Neural progenitor cell (in vitro differentiated cells): ENCODE results near the gene KLHL40.

Experiments
- CTCF ChIP-seq: fragments of 200-600 bp; sonication (generic); IDR thresholded peaks from 2 replicates; pipeline ENCODE4 v1.5.1; 2017; ENCODE audit warnings: antibody characterized with exemption, mild to moderate bottlenecking
- EZH2phosphoT487 ChIP-seq: fragments of 200-600 bp; sonication (generic); IDR thresholded peaks from 2 replicates; pipeline ENCODE4 v1.6.1; 2017; ENCODE audit warnings: antibody characterized with exemption

DNA sequence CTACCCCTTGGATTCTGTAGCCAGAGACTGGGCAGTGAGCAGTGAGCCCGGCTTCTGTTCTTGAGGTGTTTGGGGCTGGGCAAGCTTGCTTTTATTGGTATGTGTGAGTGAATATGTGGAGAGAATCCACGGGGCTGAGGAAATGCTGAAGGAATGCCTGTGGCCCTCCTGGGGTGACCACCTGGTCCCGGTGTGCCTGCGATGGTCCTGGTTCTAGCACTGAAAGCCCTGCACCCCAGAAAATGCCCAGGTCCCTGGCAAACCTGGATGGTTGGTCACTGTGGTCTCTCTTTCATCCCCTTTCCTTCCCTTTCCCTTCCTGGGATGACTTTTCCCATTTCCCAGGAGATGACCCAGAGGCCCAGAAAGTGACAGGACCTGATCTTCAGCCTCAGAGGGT, 27.7 kb upstream of the KLHL40 start:
- no peak for TF ChIP-seq CTCF
- no peak for TF ChIP-seq EZH2phosphoT487
